Astrocyte (in vitro differentiated cells and primary cell): Measurements from ENCODE around the gene TMEM9B.

Experiments
- EZH2 ChIP-seq: IDR thresholded peaks from 2 replicates; pipeline ENCODE4 v1.6.1; 2012; ENCODE audit warnings: mild to moderate bottlenecking, low read length, inconsistent platforms; ENCODE audit not compliant: insufficient read depth
- TF ChIP-seq, protein P1 (sequence below): IDR thresholded peaks from 2 replicates; pipeline ENCODE4 v1.5.1; 2011; ENCODE audit warnings: low read depth, mild to moderate bottlenecking, inconsistent platforms, low read length, moderate library complexity; ENCODE audit not compliant: insufficient read depth

DNA sequence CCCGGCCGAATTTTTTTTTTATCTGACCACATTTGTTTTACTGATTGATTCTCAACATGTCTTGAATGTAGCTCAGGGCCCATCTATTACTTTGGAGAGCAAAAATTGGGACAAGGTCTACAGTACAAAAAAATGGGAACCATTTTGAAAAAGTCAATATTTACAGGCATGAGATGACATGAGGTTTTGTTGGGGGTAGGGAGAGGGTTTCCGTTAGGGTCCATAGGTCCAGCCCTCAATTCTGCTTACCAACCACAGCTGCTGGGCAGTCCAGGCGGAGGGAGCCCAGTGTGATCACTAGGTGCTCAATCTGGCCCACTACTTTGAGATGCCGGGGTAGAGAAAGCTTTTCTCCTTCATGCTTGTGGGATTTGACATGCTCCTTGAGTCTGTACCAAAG, 21.2 kb upstream of the TMEM9B start:
- TF ChIP-seq, protein P1, sequence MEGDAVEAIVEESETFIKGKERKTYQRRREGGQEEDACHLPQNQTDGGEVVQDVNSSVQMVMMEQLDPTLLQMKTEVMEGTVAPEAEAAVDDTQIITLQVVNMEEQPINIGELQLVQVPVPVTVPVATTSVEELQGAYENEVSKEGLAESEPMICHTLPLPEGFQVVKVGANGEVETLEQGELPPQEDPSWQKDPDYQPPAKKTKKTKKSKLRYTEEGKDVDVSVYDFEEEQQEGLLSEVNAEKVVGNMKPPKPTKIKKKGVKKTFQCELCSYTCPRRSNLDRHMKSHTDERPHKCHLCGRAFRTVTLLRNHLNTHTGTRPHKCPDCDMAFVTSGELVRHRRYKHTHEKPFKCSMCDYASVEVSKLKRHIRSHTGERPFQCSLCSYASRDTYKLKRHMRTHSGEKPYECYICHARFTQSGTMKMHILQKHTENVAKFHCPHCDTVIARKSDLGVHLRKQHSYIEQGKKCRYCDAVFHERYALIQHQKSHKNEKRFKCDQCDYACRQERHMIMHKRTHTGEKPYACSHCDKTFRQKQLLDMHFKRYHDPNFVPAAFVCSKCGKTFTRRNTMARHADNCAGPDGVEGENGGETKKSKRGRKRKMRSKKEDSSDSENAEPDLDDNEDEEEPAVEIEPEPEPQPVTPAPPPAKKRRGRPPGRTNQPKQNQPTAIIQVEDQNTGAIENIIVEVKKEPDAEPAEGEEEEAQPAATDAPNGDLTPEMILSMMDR: no peak
- TF ChIP-seq EZH2: no peak
